Mesodermal cell (in vitro differentiated cells): Measurements from ENCODE around the gene SLC38A3.

Experiments used
- H3K27ac ChIP-seq: 2 replicates; pipeline ENCODE4 v1.7.0; 2013; ENCODE audit warnings: mild to moderate bottlenecking, low read depth, low read length, moderate library complexity; ENCODE audit not compliant: severe bottlenecking
- H3K36me3 ChIP-seq: 2 replicates; pipeline ENCODE4 v1.7.1; 2013; ENCODE audit warnings: mild to moderate bottlenecking, low read length, moderate library complexity; ENCODE audit not compliant: control insufficient read depth, insufficient read depth
- H3K4me1 ChIP-seq: one replicate; pipeline ENCODE4 v1.7.1; 2013; ENCODE audit warnings: mild to moderate bottlenecking, low read length; ENCODE audit not compliant: insufficient read depth, control insufficient read depth, poor library complexity, severe bottlenecking
- H3K4me3 ChIP-seq: 2 replicates; pipeline ENCODE4 v1.7.0; 2013; ENCODE audit warnings: low read length, control low read depth, mild to moderate bottlenecking; ENCODE audit not compliant: insufficient read depth, poor library complexity, severe bottlenecking; ENCODE audit errors: extremely low read depth
- H3K9me3 ChIP-seq: 2 replicates; pipeline ENCODE4 v1.7.1; 2013; ENCODE audit warnings: mild to moderate bottlenecking, low read length, moderate library complexity; ENCODE audit not compliant: control insufficient read depth
- WGBS, 2 experiments: methylation state at CpG; one replicate each; pipeline ENCODE4 v1.1.5; 2013; ENCODE audit warnings: missing lambda C conversion rate in 2 of 2; ENCODE audit not compliant: insufficient coverage in 2 of 2; 5-methylcytosine and 5-hydroxymethylcytosine counted together

SLC38A3 gene

GRCh38 chr3:50268703-50269451 is 63.8 kb downstream of the SLC38A3 start, which contains the start of gene SEMA3B:
TSS of gene SEMA3B (plus strand) at chr3:50269147. CDS start at chr3:50269241, 94 bp downstream.
- Histone ChIP-seq H3K4me3 (peak within 1 kb of the TSS; percentile 2), H3K9me3 (no peaks in the 10 kb centered on the region), H3K4me1 (peaks cover 70% of the 10 kb centered on the region), H3K27ac (no peak within 1 kb of the TSS), H3K36me3 (no peaks in the 10 kb centered on the region)
- 68 to 70% methylated on average over 11 to 16 of the region's 21 CpGs for WGBS, 2 experiments

DNA sequence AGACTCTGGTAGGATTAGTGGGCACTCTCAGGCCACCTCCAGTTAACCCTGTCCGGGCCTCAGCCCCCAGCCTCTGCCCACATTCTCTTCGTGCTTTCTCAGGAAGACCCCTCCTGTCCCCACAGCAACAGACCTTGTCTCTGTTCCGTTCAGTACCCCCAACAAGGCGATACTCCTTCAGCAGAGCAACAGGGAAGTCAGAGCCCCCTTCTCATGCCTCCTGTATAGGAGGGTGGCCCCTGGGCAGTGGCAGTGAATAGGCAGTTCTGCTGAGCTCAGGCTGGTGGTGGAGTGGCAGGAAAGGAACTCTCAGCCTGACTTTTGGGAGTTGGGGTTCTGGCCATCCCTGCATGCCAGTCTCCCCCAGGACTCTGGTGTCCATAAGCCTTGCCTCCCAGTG is 64.4 kb downstream of the SLC38A3 start:
- H3K27ac ChIP-seq = no peak overlapping the region
- WGBS, 2 experiments = 68 to 83% methylated on average over 2 to 3 of the region's 4 CpGs

DNA sequence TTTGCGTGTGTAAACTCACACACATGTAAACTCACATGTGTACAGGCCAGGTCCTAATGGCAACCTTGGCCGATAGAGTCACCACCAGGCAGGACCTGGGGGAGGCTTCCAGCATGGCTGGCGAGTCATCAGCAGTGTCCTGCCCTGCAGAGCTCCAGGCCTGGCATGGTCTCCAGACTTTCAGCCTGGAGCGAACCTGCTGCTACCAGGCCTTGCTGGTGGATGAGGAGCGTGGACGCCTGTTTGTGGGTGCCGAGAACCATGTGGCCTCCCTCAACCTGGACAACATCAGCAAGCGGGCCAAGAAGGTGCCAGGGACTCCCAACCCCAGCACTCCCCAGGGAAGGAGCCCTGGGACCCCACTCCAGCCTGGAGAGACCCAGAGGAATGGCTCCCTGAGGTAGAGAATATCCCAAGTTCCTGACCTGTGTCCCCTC is 64.9 kb downstream of the SLC38A3 start:
- Histone ChIP-seq H3K27ac (no peak overlapping the region), H3K36me3 (no peaks in the 10 kb centered on the region), H3K4me3 (no peak overlapping the region), H3K4me1 (peaks cover 64% of the 10 kb centered on the region), H3K9me3 (no peaks in the 10 kb centered on the region)
- WGBS, 2 experiments = 87 to 95% methylated on average over 5 of the region's 8 CpGs

More for the DNA sequence above, 64.4 kb downstream of the SLC38A3 start:
- Histone ChIP-seq H3K4me3 (no peak overlapping the region), H3K4me1 (peaks cover 64% of the 10 kb centered on the region), H3K36me3 (no peaks in the 10 kb centered on the region), H3K9me3 (no peaks in the 10 kb centered on the region)

GRCh38 chr3:50270422-50271224 is 65.6 kb downstream of the SLC38A3 start:
- H3K27ac ChIP-seq = no peak overlapping the region
- WGBS, 2 experiments = 90 to 96% methylated on average over 12 to 18 of the region's 19 CpGs
- H3K36me3 ChIP-seq = no peaks in the 10 kb centered on the region
- H3K9me3 ChIP-seq = no peaks in the 10 kb centered on the region
- no peak overlapping the region for H3K4me3 ChIP-seq
- H3K4me1 ChIP-seq = peaks cover 58% of the 10 kb centered on the region
